K562 (cell line): ENCODE measurements around the gene PCDHGB2.

Experiments
- EHMT2 ChIP-seq: fragments of 450-650 bp; IDR thresholded peaks from 2 replicates; pipeline ENCODE4 v1.6.1; 2018; ENCODE audit warnings: antibody characterized with exemption
- EZH2 ChIP-seq: IDR thresholded peaks from 2 replicates; pipeline ENCODE4 v1.6.1; 2012; ENCODE audit warnings: low read depth, mild to moderate bottlenecking, inconsistent platforms, low read length, borderline replicate concordance
- FOXM1 ChIP-seq, 2 experiments: fragments of 450-650 bp in 1 of 2; sonication (generic) in 1 of 2; formaldehyde crosslinking in 1 of 2; IDR thresholded peaks; 2 replicates each; pipeline versions ENCODE4 v1.6.1 to v1.9.0; 2017 to 2022; ENCODE audit warnings: low read depth in 2 of 2, mild to moderate bottlenecking in 2 of 2, missing genetic modification reagents in 1 of 2, moderate library complexity in 1 of 2
- HMG20A ChIP-seq: fragments of 450-650 bp; formaldehyde crosslinking; conservative IDR thresholded peaks from 2 replicates; pipeline ENCODE4 v1.4.0; 2020; ENCODE audit warnings: mild to moderate bottlenecking, mixed read lengths
- MNT ChIP-seq, 2 experiments: fragments of 450-650 bp; conservative IDR thresholded peaks; 2 replicates each; pipeline ENCODE4 v1.6.1; 2017; ENCODE audit warnings: mild to moderate bottlenecking in 2 of 2, moderate library complexity in 2 of 2
- POLR2A ChIP-seq: fragments of 450-650 bp; conservative IDR thresholded peaks from 2 replicates; pipeline ENCODE4 v1.6.1; 2016
- RAD21 ChIP-seq, 2 experiments: fragments of 250-450 bp in 1 of 2; fragments of 450-650 bp in 1 of 2; sonication (Bioruptor Pico) in 1 of 2; formaldehyde crosslinking in 1 of 2; IDR thresholded peaks in 1 of 2; conservative IDR thresholded peaks in 1 of 2; 2 replicates each; pipeline versions ENCODE4 v1.4.0 to v1.8.0; 2020 to 2022; ENCODE audit warnings: mild to moderate bottlenecking in 2 of 2, moderate library complexity in 1 of 2
- SREBF2 ChIP-seq: sonication (generic); formaldehyde crosslinking; IDR thresholded peaks from 2 replicates; pipeline ENCODE4 v1.4.0; 2020; ENCODE audit warnings: mild to moderate bottlenecking, missing genetic modification reagents
- TF ChIP-seq, protein P1 (sequence below), 3 experiments: IDR thresholded peaks in 2 of 3; conservative IDR thresholded peaks in 1 of 3; 2 replicates each; pipeline ENCODE4 v1.5.1; 2011 to 2012; ENCODE audit warnings: low read length in 3 of 3, mild to moderate bottlenecking in 3 of 3, control low read depth in 2 of 3, improper control_type of control experiment in 1 of 3, inconsistent platforms in 1 of 3, low read depth in 1 of 3, mixed read lengths in 1 of 3, moderate library complexity in 1 of 3; ENCODE audit not compliant: insufficient read depth in 2 of 3

DNA sequence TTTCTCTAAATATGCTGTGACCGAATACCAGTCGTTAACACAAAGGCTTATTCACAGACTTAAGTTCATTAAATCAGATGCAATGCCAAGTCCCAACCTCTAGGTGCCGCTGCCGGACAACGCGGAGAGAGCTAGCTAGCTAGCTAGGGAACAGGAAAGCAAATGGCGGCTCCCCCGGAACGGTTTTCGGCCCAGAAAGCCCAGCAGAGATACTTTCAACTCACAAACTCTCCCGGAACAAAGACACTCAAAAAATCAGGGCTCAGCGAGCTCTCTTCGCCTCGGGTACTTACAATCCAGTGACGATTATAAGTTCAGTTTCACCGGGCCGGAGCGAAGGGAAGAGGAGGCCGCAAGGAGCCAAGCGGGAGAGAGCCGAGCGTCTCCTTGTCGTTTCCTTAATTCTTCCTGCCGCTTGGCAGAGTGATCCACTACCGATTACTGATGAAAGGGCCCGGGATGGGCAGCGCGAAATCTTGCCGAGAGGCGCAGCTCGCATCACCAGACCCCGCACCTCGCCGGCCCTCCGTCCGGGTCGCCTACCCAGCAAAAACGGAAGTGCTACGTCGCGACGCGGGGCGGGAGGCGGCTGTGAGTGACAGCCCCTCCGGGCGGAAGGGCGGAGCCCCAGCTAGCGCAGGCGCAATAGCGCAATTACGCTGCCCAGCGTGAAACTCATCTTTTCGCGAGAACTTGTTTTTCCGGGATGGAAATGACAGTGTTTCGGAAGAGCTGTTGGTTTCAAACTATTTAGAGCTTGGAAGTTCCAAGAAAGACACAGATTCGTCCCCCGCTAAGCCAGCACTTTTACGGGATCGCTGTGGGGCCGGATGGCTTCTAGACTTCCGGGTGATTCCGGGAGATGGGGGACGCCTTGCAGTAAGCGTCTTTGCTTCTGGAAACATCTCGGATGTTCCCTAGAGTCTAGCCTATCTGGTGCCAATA, 39.3 kb upstream of the PCDHGB2 start, which contains the start of gene TAF7:
- TF ChIP-seq SREBF2 (CRISPR knock-in tag): peak; percentile 87; the same call in 1 of the 2 replicates
- 0 out of 2 replicates have a peak, but pooled peaks have one; percentile 23 for TF ChIP-seq FOXM1 (IDR thresholded peaks at IDR 0.05; ENCODE audit: low read depth)
- no peak for TF ChIP-seq FOXM1 (CRISPR knock-in tag; IDR thresholded peaks at IDR 0.05; ENCODE audit: low read depth)
- peak; percentile 97 for TF ChIP-seq POLR2A
- TF ChIP-seq, protein P1, sequence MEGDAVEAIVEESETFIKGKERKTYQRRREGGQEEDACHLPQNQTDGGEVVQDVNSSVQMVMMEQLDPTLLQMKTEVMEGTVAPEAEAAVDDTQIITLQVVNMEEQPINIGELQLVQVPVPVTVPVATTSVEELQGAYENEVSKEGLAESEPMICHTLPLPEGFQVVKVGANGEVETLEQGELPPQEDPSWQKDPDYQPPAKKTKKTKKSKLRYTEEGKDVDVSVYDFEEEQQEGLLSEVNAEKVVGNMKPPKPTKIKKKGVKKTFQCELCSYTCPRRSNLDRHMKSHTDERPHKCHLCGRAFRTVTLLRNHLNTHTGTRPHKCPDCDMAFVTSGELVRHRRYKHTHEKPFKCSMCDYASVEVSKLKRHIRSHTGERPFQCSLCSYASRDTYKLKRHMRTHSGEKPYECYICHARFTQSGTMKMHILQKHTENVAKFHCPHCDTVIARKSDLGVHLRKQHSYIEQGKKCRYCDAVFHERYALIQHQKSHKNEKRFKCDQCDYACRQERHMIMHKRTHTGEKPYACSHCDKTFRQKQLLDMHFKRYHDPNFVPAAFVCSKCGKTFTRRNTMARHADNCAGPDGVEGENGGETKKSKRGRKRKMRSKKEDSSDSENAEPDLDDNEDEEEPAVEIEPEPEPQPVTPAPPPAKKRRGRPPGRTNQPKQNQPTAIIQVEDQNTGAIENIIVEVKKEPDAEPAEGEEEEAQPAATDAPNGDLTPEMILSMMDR (IDR thresholded peaks at IDR 0.05 in 2 of 3, conservative IDR thresholded peaks at IDR 0.05 in 1 of 3; ENCODE audit: insufficient read depth in 2 of 3, low read depth in 1 of 3, low read length in 3 of 3): peak; percentile 80 to 95 (median 93)
- TF ChIP-seq EZH2: no peak
- peak in 1 of 2 experiments; percentile 39; a peak in 2 of 4 replicates for TF ChIP-seq RAD21 (CRISPR knock-in tag; conservative IDR thresholded peaks at IDR 0.05 in 1 of 2, IDR thresholded peaks at IDR 0.05 in 1 of 2)
- TF ChIP-seq HMG20A (CRISPR knock-in tag): no peak
- 0 out of 2 replicates have a peak, but pooled peaks have one; percentile 58 for TF ChIP-seq EHMT2
- peak in 1 of 2 experiments; percentile 35; a peak in 1 of 4 replicates for TF ChIP-seq MNT (conservative IDR thresholded peaks at IDR 0.05)
